Activated CD4-positive, alpha-beta T cell treated with anti-CD3 and anti-CD28 coated beads for 1 hour (primary cell): Measurements from ENCODE around the gene RNASEH2C.

ENCODE experiments used
- DNase-seq: peaks from one replicate; pipeline ENCODE4 v3.0.0-alpha.2; 2020

RNASEH2C gene

DNA sequence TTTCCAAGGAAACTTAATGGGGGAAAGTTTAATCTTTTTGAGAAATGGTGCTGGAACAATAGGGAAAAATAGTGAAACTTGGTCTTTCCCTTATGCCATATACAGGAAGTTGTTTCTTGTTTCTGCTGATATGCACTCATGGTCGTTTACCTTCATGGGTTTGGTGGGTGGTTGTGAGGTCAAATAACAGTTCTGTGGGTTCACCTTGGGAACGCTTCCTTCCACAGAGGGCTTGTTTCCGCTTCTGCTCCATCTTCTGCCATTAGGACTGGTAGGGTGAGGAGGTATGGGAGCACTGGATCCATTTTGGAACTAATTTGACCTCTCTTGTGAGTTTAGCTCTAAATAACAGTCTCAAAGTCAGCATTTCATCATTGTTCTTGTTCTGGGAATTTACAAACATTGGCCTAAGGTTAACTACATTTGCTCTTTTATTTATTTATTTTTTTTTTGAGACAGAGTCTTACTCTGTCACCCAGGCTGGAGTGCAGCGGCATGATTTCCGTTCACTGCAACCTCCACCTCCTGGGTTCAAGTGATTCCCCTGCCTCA, 40.3 kb downstream of the RNASEH2C start:
- DNase-seq = no peak

- DNase-seq = no peak
Observed at GRCh38 chr11:65672982-65673381, 47.6 kb downstream of the RNASEH2C start.

DNA sequence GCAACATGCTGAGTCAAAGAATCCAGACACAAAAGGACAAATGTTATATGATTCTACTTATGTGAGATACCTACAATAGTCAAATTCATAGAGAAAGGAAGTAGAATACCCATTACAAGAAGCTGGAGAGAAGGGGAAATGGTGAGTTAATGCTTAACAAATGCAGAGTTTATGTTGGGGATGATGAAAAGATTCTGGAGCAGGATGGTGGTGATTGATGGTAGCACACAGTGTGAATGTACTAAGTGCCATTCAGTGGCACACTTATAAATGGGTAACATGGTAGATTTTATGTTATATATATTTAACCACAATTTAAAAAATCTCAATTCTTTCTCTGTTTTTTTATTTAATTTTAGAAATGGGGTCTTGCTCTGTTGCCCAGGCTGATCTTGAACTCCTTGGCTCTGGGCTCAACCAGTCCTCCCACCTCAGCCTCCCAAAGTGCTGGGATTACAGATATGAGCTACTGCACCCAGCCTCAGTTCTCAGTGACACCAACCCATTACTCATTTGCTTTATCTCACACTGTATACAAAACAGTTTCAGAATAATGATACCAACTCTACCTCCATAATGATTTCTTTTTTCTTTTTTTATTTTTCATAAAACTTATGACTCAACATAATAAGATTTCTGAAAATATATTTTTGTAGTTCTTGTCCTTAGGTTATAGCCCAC, 48.3 kb downstream of the RNASEH2C start:
- no peak for DNase-seq
